GM21737 (cell line): ENCODE measurements around the gene COL15A1.

Experiments used
- ATAC-seq: cut with Tn5 transposase; IDR thresholded peaks from one replicate; pipeline ENCODE4 v1.9.1; 2021; ENCODE audit warnings: mild to moderate bottlenecking, moderate library complexity; ENCODE audit not compliant: unreplicated experiment

The COL15A1 gene

GRCh38 chr9:99030092-99030511, 86.4 kb downstream of the COL15A1 start:
- no peak for ATAC-seq

- ATAC-seq, result no peak
These were observed 87.0 kb downstream of the COL15A1 start for GRCh38 chr9:99030610-99031109.

GRCh38 chr9:99031319-99031718, 87.6 kb downstream of the COL15A1 start:
- no peak for ATAC-seq

GRCh38 chr9:99031994-99032393, 88.3 kb downstream of the COL15A1 start:
- no peak for ATAC-seq

GRCh38 chr9:99034149-99034548, 90.4 kb downstream of the COL15A1 start:
- no peak for ATAC-seq

GRCh38 chr9:99035313-99035712, 91.6 kb downstream of the COL15A1 start:
- ATAC-seq, result no peak

GRCh38 chr9:99037769-99038483, 94.2 kb downstream of the COL15A1 start:
- no peak for ATAC-seq

GRCh38 chr9:99038484-99038820, 94.7 kb downstream of the COL15A1 start:
- ATAC-seq, result no peak

GRCh38 chr9:99039505-99040182, 95.9 kb downstream of the COL15A1 start:
- no peak for ATAC-seq

GRCh38 chr9:99040251-99040900, 96.7 kb downstream of the COL15A1 start:
- no peak for ATAC-seq

GRCh38 chr9:99040911-99041582, 97.3 kb downstream of the COL15A1 start:
- no peak for ATAC-seq

- no peak for ATAC-seq
These were observed 97.9 kb downstream of the COL15A1 start for GRCh38 chr9:99041618-99042017.

GRCh38 chr9:99042620-99043019, 98.9 kb downstream of the COL15A1 start:
- ATAC-seq, result no peak

GRCh38 chr9:99044827-99045226, 101.1 kb downstream of the COL15A1 start:
- no peak for ATAC-seq

- no peak for ATAC-seq
These were observed 102.4 kb downstream of the COL15A1 start for GRCh38 chr9:99046068-99046467.

- ATAC-seq, result no peak
These were observed 102.9 kb downstream of the COL15A1 start for GRCh38 chr9:99046542-99047071.

GRCh38 chr9:99049228-99049627, 105.5 kb downstream of the COL15A1 start:
- no peak for ATAC-seq

GRCh38 chr9:99049641-99050040, 105.9 kb downstream of the COL15A1 start:
- ATAC-seq, result no peak

- ATAC-seq, result no peak
These were observed 106.7 kb downstream of the COL15A1 start for GRCh38 chr9:99050292-99050911.

GRCh38 chr9:99050924-99051323, 107.2 kb downstream of the COL15A1 start:
- ATAC-seq, result no peak

- no peak for ATAC-seq
These were observed 107.7 kb downstream of the COL15A1 start for GRCh38 chr9:99051406-99051805.
